LNCAP (cell line): ENCODE results near the gene NKIRAS2.

Source experiments
- CTCF ChIP-seq: fragments of 450-650 bp; IDR thresholded peaks from 2 replicates; pipeline ENCODE4 v1.5.1; 2017; ENCODE audit warnings: mild to moderate bottlenecking

Gene NKIRAS2

DNA sequence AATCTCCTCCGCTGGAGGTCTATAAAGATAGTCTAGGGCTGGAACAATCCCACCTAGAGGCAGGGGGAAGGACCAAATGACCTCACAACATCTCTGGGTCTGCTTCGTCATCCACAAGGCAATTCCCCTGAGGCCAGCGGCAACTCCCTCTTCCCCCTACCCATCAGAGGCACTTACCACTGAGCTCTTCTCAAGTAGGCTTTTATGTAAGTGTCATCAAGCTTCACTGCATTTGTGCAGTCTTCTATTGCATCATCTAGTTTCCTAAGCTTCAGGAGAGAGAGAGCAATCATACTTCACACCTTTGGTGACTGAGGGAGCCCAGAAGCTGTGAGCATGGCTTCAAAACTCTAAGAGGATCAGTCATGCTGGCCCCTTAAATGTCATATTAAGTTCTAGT, 32.2 kb upstream of the NKIRAS2 start:
- no peak for TF ChIP-seq CTCF

DNA sequence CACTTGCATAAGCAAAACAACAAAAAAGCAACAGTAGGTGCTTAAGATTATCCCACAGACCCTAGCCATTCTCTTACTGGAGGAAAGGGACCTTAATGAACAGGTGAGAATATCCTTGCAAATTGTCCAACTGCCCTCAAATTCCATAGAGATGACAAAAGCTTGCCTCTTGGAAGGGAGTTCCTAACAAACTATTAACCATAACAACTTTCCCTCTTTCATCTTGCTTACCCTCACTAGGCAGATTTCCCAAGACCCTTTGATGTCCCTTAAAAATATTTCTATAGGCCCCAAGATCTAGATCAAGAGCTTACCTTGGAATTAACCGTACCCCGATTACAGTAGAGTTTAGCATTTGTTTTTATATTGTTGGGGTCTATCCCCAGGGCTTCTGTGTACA, 31.5 kb upstream of the NKIRAS2 start:
- no peak for TF ChIP-seq CTCF

DNA sequence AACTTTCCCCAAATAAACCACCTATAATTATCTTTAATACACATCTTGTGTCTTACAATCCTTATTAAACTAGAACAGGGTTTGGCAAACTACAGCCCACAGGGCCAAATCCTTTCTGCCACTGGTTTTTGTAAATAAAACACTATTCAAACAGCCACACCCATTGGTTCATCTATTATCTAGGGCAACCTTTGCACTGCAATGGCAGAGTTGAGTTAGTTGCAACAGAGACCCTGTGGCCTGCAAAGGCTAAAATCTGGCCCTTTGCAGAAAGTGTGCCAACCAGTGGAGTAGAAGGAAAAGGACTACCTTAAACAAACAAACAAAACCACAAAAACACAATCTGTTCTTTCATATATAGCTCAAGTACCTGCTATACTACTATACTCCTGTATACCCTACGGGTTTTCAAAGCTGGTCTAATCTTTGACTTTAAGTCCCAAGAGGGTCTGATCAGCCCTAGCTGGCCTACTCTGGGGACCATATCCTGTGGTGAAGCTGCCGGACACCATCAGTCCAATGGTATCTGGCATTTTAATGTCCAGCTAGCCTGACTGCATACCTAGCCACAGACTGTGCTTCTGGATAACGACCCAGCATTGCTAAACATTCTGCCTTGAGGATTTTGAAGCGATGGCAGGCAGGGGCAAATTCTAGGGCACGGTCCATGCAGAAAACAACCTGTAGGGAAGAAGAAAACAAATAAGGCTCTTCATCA, 30.0 kb upstream of the NKIRAS2 start:
- TF ChIP-seq CTCF, result no peak

DNA sequence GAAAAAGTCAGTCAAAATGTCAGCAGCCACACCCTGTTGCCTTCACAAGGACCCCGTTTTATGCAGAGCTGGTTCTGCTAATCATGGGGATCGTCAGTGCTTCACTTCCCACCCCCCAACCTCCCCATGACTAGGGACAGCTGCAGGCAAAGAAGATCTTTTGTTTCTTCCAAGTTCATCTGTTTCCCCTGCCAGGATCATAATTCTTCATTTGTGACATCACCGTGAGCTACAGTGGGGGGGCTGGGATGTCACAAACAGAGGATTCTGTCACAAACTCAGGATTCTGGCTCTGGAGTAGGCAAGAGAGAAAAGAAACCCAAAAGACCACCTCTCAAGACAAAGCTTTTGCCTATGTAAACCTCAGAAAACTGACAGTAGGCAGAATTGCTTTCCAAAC, 27.3 kb upstream of the NKIRAS2 start:
- TF ChIP-seq CTCF, result no peak

DNA sequence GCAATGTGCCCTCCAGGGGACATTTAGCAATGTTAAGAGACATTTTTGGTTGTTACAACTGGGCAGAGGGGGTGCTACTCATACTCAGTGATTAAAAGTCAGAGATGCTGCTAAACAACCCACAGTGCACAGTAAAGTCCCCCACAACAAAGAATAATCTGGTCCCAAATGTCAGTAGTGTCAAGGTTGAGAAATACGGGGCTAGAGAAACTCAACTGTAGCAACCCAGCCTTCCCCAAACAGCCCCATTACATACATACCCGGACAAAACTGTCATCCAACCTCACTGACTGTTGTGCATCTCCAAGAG, 23.1 kb upstream of the NKIRAS2 start:
- no peak for TF ChIP-seq CTCF

DNA sequence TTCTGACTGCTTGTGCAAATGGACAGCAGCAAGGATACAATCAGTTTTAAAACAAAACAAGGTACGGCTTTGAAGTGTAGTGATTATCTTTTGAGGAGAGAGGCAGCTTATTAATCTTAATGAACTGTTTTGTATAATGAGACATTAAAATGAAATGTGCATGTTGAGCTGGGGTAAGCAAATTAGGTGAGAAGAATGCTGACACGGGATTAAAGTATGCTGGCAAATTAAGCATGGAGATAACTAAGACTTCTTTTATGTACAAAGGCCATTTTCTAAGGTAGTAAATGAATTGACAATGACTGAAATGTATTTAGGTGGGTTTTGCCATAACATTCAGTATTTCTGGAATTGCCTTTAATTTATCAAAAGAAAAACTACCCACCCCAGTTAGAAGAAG, 21.4 kb upstream of the NKIRAS2 start:
- TF ChIP-seq CTCF, result no peak

- no peak for TF ChIP-seq CTCF
These were observed 19.3 kb upstream of the NKIRAS2 start for GRCh38 chr17:42000413-42001133.
